PFSK-1 (cell line): ENCODE measurements around the gene PYM1.

ENCODE experiments used
- FOXP2 ChIP-seq: optimal IDR thresholded peaks from 2 replicates; pipeline ENCODE3; 2011; ENCODE audit warnings: borderline replicate concordance, control low read depth, inconsistent platforms; ENCODE audit not compliant: insufficient read depth; ENCODE audit errors: extremely low read length, extremely low read depth
- POLR2AphosphoS5 ChIP-seq: IDR thresholded peaks from 2 replicates; pipeline ENCODE4 v1.6.1; 2012; ENCODE audit warnings: low read depth, mild to moderate bottlenecking, control low read depth, low read length, moderate library complexity
- SIN3A ChIP-seq: IDR thresholded peaks from 2 replicates; pipeline ENCODE4 v1.6.1; 2012; ENCODE audit warnings: mild to moderate bottlenecking, low read length, moderate library complexity, borderline replicate concordance; ENCODE audit not compliant: insufficient read depth
- TAF1 ChIP-seq: IDR thresholded peaks from 2 replicates; pipeline ENCODE4 v1.6.1; 2012; ENCODE audit warnings: low read length, control low read depth, borderline replicate concordance; ENCODE audit not compliant: insufficient read depth
- TF ChIP-seq, protein P1 (sequence below), 2 experiments: IDR thresholded peaks; 2 replicates each; pipeline versions ENCODE4 v1.6.1 to v1.8.0; 2011 to 2012; ENCODE audit warnings: low read depth in 2 of 2, low read length in 2 of 2, control low read depth in 1 of 2, inconsistent platforms in 1 of 2, mild to moderate bottlenecking in 1 of 2, moderate library complexity in 1 of 2; ENCODE audit not compliant: insufficient read depth in 1 of 2

Gene PYM1

DNA sequence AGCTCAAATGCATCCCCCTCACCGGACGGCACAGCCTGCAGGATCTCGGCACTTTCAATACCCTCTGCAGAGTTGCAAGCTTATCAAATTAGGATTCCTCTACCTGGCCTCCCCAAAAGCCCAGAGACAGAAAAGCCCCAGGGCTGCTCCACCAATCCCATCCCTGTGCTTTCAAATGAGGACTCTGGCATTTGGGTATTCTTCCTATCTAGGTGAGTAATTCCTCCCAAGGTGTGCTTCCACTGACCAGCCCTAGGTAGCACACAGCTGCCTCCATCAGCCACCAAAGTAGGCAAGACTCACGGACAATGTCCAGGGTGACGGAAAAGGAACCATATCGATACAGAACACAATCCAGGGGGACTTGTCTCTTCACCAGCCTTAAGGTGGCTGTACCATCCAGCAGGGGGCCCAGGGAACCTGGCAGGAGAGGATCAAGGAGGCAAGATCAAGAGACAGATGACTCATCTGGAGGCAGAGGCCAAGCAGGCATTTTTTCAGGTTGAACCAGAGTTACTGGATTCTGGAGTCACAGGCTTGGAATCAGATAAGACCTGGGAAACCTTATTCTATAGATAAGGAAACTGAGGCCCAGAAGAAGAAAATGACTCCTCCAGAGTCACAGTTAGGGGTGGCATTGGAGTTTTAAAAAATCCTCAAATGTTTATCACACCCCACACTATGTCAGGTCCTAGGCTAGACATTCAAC, 28.3 kb upstream of the PYM1 start:
- TF ChIP-seq, protein P1, sequence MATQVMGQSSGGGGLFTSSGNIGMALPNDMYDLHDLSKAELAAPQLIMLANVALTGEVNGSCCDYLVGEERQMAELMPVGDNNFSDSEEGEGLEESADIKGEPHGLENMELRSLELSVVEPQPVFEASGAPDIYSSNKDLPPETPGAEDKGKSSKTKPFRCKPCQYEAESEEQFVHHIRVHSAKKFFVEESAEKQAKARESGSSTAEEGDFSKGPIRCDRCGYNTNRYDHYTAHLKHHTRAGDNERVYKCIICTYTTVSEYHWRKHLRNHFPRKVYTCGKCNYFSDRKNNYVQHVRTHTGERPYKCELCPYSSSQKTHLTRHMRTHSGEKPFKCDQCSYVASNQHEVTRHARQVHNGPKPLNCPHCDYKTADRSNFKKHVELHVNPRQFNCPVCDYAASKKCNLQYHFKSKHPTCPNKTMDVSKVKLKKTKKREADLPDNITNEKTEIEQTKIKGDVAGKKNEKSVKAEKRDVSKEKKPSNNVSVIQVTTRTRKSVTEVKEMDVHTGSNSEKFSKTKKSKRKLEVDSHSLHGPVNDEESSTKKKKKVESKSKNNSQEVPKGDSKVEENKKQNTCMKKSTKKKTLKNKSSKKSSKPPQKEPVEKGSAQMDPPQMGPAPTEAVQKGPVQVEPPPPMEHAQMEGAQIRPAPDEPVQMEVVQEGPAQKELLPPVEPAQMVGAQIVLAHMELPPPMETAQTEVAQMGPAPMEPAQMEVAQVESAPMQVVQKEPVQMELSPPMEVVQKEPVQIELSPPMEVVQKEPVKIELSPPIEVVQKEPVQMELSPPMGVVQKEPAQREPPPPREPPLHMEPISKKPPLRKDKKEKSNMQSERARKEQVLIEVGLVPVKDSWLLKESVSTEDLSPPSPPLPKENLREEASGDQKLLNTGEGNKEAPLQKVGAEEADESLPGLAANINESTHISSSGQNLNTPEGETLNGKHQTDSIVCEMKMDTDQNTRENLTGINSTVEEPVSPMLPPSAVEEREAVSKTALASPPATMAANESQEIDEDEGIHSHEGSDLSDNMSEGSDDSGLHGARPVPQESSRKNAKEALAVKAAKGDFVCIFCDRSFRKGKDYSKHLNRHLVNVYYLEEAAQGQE (IDR thresholded peaks at IDR 0.05; ENCODE audit: insufficient read depth in 1 of 2, low read depth in 2 of 2, low read length in 2 of 2), result no peak
- TF ChIP-seq TAF1 (no peak), FOXP2 (no peak), POLR2AphosphoS5 (no peak), SIN3A (no peak)

DNA sequence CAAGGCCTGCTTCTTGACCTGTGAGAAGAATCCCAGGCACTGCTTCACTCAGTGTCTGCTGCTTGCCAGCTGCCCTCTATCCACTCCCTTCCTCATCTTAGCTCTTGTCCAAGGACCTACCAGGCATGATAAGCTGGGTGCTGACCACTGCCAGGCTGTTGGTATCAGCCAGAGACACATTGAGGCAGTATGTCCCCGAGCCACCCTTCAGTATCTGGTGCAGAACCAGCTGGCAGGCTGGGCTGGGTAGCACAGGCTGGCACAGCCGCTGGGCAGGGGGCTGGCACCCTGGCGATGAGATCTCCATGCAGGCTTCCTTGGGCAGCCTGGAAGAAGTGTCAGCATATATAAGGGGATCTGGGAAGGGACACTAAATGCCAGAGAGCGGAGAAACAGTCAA, 27.6 kb upstream of the PYM1 start:
- TF ChIP-seq FOXP2 (no peak), SIN3A (no peak), TAF1 (no peak), POLR2AphosphoS5 (no peak)
- TF ChIP-seq, protein P1 (IDR thresholded peaks at IDR 0.05; ENCODE audit: insufficient read depth in 1 of 2, low read depth in 2 of 2, low read length in 2 of 2), result no peak

DNA sequence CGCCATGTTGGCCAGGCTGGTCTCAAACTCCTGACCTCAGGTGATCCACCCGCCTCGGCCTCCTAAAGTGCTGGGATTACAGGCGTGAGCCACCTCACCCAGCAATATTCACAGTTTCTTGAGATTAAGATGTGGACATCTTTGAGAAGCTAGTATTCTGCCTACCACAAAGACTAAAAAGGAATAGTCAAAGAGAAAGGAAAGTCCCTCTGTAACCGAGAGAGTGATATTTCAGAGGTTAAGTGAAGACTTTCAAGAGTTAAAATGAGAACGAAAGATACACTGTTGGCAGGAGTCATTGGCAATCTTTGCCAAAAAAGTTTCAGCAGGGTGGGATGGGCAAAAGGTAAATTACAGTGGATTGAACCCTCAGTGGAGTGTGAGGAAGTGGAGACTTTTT, 18.9 kb upstream of the PYM1 start:
- TF ChIP-seq SIN3A, result no peak
- TF ChIP-seq POLR2AphosphoS5, result no peak
- TF ChIP-seq FOXP2, result no peak
- TF ChIP-seq, protein P1 (IDR thresholded peaks at IDR 0.05; ENCODE audit: insufficient read depth in 1 of 2, low read depth in 2 of 2, low read length in 2 of 2), result no peak
- TF ChIP-seq TAF1, result no peak

DNA sequence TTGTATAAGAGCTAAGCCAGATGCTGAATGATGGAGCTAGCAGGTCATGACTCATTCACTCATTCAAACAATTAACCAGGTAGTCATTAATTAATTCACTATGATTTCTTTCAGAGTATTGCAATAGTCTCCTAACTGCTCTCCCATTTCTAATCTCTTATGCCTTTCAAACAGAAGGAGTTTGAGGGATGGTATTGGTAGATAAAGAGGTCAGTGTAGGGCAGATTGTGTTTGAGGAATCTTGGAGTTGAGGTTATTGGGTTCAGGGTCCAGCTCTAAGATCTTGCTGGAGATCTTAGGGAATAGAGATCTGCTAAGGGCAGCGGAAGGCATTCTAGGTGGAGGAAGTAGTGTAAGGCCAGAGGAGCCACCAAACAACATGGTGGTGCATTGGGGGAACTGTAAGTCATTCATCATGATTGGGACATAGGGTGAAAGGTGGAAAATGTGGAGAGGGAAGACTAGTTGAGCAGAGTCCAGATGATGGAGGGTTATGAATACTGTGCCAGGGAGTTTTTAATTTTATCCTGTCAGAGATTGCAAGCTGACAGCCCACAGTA, 15.0 kb upstream of the PYM1 start:
- TF ChIP-seq SIN3A (no peak), FOXP2 (no peak), POLR2AphosphoS5 (no peak), TAF1 (no peak)
- TF ChIP-seq, protein P1 (IDR thresholded peaks at IDR 0.05; ENCODE audit: insufficient read depth in 1 of 2, low read depth in 2 of 2, low read length in 2 of 2), result no peak
